WTC11 (cell line): ENCODE data around the gene ABCB1. TPM values are rescaled to one million over a fixed set of nuclear protein-coding genes. Genes with fewer than 3 reads are reported as not detected.

Experiments
- ATAC-seq: fragments of 200-7000 bp; cut with Tn5 transposase; 2 replicates; pipeline ENCODE4 v1.10.0; 2021; ENCODE audit warnings: mild to moderate bottlenecking, moderate library complexity
- CTCF ChIA-PET: fragments of 300-600 bp; sonication (Branson Sonifier 250); formaldehyde crosslinking; loops from one replicate; lab custom pipeline; 2021; ENCODE audit warnings: antibody characterized with exemption; lab: Charles Lee
- POLR2A ChIA-PET: fragments of 350-600 bp; sonication (Branson Sonifier 250); formaldehyde crosslinking; loops from one replicate; lab custom pipeline; 2021; ENCODE audit warnings: antibody characterized with exemption; lab: Charles Lee
- DNase-seq: peaks from one replicate; pipeline ENCODE4 v3.0.0; 2021; ENCODE audit warnings: low spot score
- H3K27ac Mint-ChIP-seq: 2 replicates; pipeline ENCODE4 v1.8.0; 2021; ENCODE audit warnings: mixed read lengths
- H3K27me3 Mint-ChIP-seq: 2 replicates; pipeline ENCODE4 v1.8.0; 2021; ENCODE audit warnings: low read depth, mild to moderate bottlenecking, moderate library complexity, mixed read lengths
- H3K36me3 Mint-ChIP-seq: 2 replicates; pipeline ENCODE4 v1.8.0; 2021; ENCODE audit warnings: mixed read lengths
- H3K4me1 Mint-ChIP-seq: 2 replicates; pipeline ENCODE4 v1.8.0; 2022; ENCODE audit warnings: mixed read lengths
- H3K4me3 Mint-ChIP-seq: 2 replicates; pipeline ENCODE4 v1.8.0; 2021; ENCODE audit warnings: mild to moderate bottlenecking, moderate library complexity, mixed read lengths
- H3K9me3 Mint-ChIP-seq: 2 replicates; pipeline ENCODE4 v1.8.0; 2021; ENCODE audit warnings: mixed read lengths
- ATF1 ChIP-seq: sonication (generic); formaldehyde crosslinking; IDR thresholded peaks from 2 replicates; pipeline ENCODE4 v1.8.1; 2023; ENCODE audit warnings: mild to moderate bottlenecking, moderate library complexity, missing genetic modification reagents
- EMX1 ChIP-seq: fragments of 250-450 bp; sonication (Bioruptor Pico); IDR thresholded peaks from 2 replicates; pipeline ENCODE4 v1.8.0; 2021; ENCODE audit warnings: mild to moderate bottlenecking
- FOXP1 ChIP-seq: sonication (generic); formaldehyde crosslinking; IDR thresholded peaks from 2 replicates; pipeline ENCODE4 v1.8.0; 2022; ENCODE audit warnings: missing genetic modification reagents, mild to moderate bottlenecking, moderate library complexity, borderline replicate concordance
- KAT7 ChIP-seq: sonication (generic); formaldehyde crosslinking; IDR thresholded peaks from 2 replicates; pipeline ENCODE4 v1.8.1; 2023; ENCODE audit warnings: missing genetic modification reagents, mild to moderate bottlenecking, borderline replicate concordance
- MYBL2 ChIP-seq: sonication (generic); formaldehyde crosslinking; IDR thresholded peaks from 2 replicates; pipeline ENCODE4 v1.8.1; 2023; ENCODE audit warnings: mild to moderate bottlenecking, moderate library complexity, missing genetic modification reagents
- NR1H2 ChIP-seq: sonication (generic); formaldehyde crosslinking; IDR thresholded peaks from 2 replicates; pipeline ENCODE4 v1.9.0; 2021; ENCODE audit warnings: mild to moderate bottlenecking, moderate library complexity, missing genetic modification reagents
- PRRX2 ChIP-seq: fragments of 250-450 bp; sonication (Bioruptor Pico); IDR thresholded peaks from 2 replicates; pipeline ENCODE4 v1.8.0; 2021; ENCODE audit warnings: mild to moderate bottlenecking
- SMAD3 ChIP-seq: sonication (generic); formaldehyde crosslinking; IDR thresholded peaks from 2 replicates; pipeline ENCODE4 v1.8.0; 2022; ENCODE audit warnings: missing genetic modification reagents, mild to moderate bottlenecking, borderline replicate concordance
- SMAD4 ChIP-seq: sonication (generic); formaldehyde crosslinking; IDR thresholded peaks from 2 replicates; pipeline ENCODE4 v1.8.0; 2022; ENCODE audit warnings: mild to moderate bottlenecking, missing genetic modification reagents
- TCF7 ChIP-seq: sonication (generic); formaldehyde crosslinking; IDR thresholded peaks from 2 replicates; pipeline ENCODE4 v1.8.0; 2022; ENCODE audit warnings: mild to moderate bottlenecking, low read depth, missing genetic modification reagents, moderate library complexity
- ZNF121 ChIP-seq: sonication (generic); formaldehyde crosslinking; IDR thresholded peaks from 2 replicates; pipeline ENCODE4 v1.8.0; 2023; ENCODE audit warnings: missing genetic modification reagents
- ZNF232 ChIP-seq: sonication (generic); formaldehyde crosslinking; IDR thresholded peaks from 2 replicates; pipeline ENCODE4 v1.8.0; 2022; ENCODE audit warnings: mild to moderate bottlenecking, missing genetic modification reagents
- ZNF423 ChIP-seq: fragments of 250-450 bp; sonication (Bioruptor Pico); IDR thresholded peaks from 2 replicates; pipeline ENCODE4 v2.1.2; 2022; ENCODE audit warnings: mild to moderate bottlenecking, moderate library complexity
- total RNA-seq: library from RNA; stranded (reverse); gene quantifications from 3 replicates; pipeline ENCODE4 v1.2.3, GENCODE V29; 2021
- TF ChIP-seq, protein P1 (sequence below): sonication (generic); formaldehyde crosslinking; IDR thresholded peaks from 2 replicates; pipeline ENCODE4 v1.8.0; 2022; ENCODE audit warnings: mild to moderate bottlenecking, missing genetic modification reagents
- TF ChIP-seq, protein P2 (sequence below): sonication (generic); formaldehyde crosslinking; IDR thresholded peaks from 2 replicates; pipeline ENCODE4 v1.8.1; 2022; ENCODE audit warnings: low read depth, mild to moderate bottlenecking, moderate library complexity, missing genetic modification reagents, borderline replicate concordance
- TF ChIP-seq, protein P3 (sequence below): sonication (generic); formaldehyde crosslinking; IDR thresholded peaks from 2 replicates; pipeline ENCODE4 v1.8.1; 2023; ENCODE audit warnings: mild to moderate bottlenecking, missing genetic modification reagents, moderate library complexity
- TF ChIP-seq, protein P4 (sequence below): sonication (generic); formaldehyde crosslinking; IDR thresholded peaks from 2 replicates; pipeline ENCODE4 v1.8.1; 2022; ENCODE audit warnings: mild to moderate bottlenecking, moderate library complexity, missing genetic modification reagents
- TF ChIP-seq, protein P5 (sequence below): fragments of 250-450 bp; sonication (Bioruptor Pico); IDR thresholded peaks from 2 replicates; pipeline ENCODE4 v1.9.0; 2021; ENCODE audit warnings: mild to moderate bottlenecking

The ABCB1 gene
- total RNA-seq, 1 experiment from 2014 or later, result 0.94 TPM

DNA sequence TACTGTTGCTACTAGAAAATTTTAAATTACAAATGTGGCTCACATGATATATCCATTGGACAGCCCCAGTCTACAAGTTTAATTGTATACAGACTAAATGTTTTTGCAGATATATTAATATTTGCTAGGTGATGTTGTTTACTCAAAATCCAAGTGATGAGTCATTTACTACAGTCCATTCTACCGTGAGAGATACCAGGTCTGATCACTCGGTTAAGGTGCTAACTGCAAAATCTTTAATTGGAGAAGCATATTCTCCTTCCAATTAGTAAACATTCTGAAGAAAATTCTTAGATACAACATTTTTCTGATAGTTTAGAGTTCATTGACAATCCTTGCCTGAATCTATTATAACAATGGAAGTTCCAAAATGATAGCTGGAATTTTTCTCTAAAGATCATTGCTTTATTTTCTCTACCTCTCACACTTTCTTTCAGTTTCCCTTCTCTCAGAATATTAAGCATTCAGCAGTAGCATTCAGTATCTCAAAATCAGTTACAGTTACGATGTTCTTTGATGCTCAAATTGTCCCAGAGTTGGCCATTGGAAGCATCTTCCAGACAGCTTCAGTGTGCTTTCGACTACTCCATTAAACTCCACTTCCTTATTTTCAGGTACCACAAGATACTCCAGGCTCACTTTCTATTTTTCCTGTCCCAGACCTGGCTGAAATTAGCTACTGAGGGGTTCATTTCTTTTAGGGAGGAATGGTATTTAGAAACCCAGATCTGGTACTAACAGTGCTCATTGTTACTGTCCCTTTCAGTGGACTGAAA lies 2.3 kb downstream of the ABCB1 start:
- ChIA-PET POLR2A (no interaction called here), CTCF (no interaction called here)
- Mint-ChIP-seq H3K27ac (no peak overlapping the region), H3K9me3 (peaks cover 5% of the 10 kb centered on the region; the same call in 1 of the 2 replicates), H3K36me3 (no peaks in the 10 kb centered on the region), H3K4me3 (no peak overlapping the region), H3K4me1 (0 out of 2 replicates have a peak, but pooled peaks cover 10% of the 10 kb centered on the region), H3K27me3 (peaks cover 48% of the 10 kb centered on the region)
- ATAC-seq (no peak), DNase-seq (no peak)
- no peak for TF ChIP-seq SMAD3 (CRISPR knock-in tag)

DNA sequence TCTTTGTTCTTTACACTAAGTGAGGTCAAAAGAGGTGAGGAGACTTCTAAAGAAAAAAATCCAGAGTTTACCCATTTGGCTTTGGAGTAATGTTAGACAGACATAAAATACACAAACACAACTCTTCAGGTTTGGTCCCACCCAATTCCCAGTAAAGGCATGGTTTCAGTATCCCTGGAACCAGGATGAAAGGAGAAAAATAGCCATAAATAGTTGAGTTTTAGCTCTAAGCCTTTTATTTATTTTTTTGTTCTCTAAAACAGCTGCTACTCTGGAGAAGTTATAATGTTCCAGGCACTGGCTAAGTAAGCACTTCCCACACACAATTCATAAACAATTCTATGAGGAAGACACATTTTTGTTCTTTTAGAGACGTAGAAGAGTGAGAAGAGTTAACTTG lies 4.0 kb downstream of the ABCB1 start:
- H3K27me3 Mint-ChIP-seq, result peaks cover 36% of the 10 kb centered on the region
- DNase-seq (no peak), ATAC-seq (no peak)
- TF ChIP-seq, protein P1, sequence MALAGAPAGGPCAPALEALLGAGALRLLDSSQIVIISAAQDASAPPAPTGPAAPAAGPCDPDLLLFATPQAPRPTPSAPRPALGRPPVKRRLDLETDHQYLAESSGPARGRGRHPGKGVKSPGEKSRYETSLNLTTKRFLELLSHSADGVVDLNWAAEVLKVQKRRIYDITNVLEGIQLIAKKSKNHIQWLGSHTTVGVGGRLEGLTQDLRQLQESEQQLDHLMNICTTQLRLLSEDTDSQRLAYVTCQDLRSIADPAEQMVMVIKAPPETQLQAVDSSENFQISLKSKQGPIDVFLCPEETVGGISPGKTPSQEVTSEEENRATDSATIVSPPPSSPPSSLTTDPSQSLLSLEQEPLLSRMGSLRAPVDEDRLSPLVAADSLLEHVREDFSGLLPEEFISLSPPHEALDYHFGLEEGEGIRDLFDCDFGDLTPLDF (CRISPR knock-in tag), result no peak
- TF ChIP-seq ZNF423 (CRISPR knock-in tag), result no peak
- no peak for TF ChIP-seq SMAD4 (CRISPR knock-in tag)
- TF ChIP-seq, protein P2, sequence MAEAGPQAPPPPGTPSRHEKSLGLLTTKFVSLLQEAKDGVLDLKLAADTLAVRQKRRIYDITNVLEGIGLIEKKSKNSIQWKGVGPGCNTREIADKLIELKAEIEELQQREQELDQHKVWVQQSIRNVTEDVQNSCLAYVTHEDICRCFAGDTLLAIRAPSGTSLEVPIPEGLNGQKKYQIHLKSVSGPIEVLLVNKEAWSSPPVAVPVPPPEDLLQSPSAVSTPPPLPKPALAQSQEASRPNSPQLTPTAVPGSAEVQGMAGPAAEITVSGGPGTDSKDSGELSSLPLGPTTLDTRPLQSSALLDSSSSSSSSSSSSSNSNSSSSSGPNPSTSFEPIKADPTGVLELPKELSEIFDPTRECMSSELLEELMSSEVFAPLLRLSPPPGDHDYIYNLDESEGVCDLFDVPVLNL (CRISPR knock-in tag), result no peak
- no peak for TF ChIP-seq ZNF232
- TF ChIP-seq SMAD3 (CRISPR knock-in tag), result no peak
- no peak for TF ChIP-seq EMX1 (CRISPR knock-in tag)
- no peak for TF ChIP-seq KAT7 (CRISPR knock-in tag)
- no peak for TF ChIP-seq FOXP1 (CRISPR knock-in tag)
- CTCF ChIA-PET, result no interaction called here
- H3K4me1 Mint-ChIP-seq, result 0 out of 2 replicates have a peak, but pooled peaks cover 10% of the 10 kb centered on the region
- H3K27ac Mint-ChIP-seq, result no peak overlapping the region
- POLR2A ChIA-PET, result no interaction called here
- H3K4me3 Mint-ChIP-seq, result no peak overlapping the region
- no peaks in the 10 kb centered on the region for H3K36me3 Mint-ChIP-seq
- H3K9me3 Mint-ChIP-seq, result no peaks in the 10 kb centered on the region

DNA sequence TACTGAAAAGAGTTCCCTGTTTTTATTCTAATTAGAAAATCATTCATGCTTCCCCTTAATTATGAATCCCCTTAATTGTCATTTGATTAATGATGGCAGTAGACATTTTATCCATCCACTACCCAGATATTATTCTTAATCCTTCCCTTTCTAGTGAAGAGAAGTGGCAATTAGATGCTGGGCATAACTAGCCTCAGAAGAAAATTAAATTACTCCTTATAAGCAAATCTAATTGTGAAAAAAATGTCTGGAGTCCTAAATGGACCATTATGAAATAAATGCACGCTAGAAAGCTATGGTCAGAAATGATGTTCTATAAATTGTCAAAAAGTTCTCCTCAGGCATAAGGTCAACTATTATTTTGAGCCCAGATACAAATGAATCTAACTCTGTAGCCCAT lies 4.5 kb downstream of the ABCB1 start:
- Mint-ChIP-seq H3K36me3 (no peaks in the 10 kb centered on the region), H3K4me3 (no peak overlapping the region), H3K9me3 (no peaks in the 10 kb centered on the region), H3K27ac (no peak overlapping the region), H3K27me3 (peaks cover 31% of the 10 kb centered on the region), H3K4me1 (0 out of 2 replicates have a peak, but pooled peaks cover 9% of the 10 kb centered on the region)
- ChIA-PET CTCF (no interaction called here), POLR2A (no interaction called here)
- DNase-seq, result no peak
- ATAC-seq, result no peak
- TF ChIP-seq ZNF423 (CRISPR knock-in tag) (no peak), MYBL2 (CRISPR knock-in tag) (no peak), TCF7 (CRISPR knock-in tag) (no peak), ZNF121 (CRISPR knock-in tag) (no peak), ATF1 (CRISPR knock-in tag) (no peak), NR1H2 (no peak), EMX1 (CRISPR knock-in tag) (no peak), PRRX2 (no peak)
- TF ChIP-seq, protein P3, sequence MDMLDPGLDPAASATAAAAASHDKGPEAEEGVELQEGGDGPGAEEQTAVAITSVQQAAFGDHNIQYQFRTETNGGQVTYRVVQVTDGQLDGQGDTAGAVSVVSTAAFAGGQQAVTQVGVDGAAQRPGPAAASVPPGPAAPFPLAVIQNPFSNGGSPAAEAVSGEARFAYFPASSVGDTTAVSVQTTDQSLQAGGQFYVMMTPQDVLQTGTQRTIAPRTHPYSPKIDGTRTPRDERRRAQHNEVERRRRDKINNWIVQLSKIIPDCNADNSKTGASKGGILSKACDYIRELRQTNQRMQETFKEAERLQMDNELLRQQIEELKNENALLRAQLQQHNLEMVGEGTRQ (CRISPR knock-in tag), result no peak
- TF ChIP-seq, protein P4, sequence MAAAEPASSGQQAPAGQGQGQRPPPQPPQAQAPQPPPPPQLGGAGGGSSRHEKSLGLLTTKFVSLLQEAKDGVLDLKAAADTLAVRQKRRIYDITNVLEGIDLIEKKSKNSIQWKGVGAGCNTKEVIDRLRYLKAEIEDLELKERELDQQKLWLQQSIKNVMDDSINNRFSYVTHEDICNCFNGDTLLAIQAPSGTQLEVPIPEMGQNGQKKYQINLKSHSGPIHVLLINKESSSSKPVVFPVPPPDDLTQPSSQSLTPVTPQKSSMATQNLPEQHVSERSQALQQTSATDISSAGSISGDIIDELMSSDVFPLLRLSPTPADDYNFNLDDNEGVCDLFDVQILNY (CRISPR knock-in tag), result no peak
- TF ChIP-seq, protein P5, sequence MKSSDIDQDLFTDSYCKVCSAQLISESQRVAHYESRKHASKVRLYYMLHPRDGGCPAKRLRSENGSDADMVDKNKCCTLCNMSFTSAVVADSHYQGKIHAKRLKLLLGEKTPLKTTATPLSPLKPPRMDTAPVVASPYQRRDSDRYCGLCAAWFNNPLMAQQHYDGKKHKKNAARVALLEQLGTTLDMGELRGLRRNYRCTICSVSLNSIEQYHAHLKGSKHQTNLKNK, result no peak
